Astrocyte of the cerebellum (primary cell): ENCODE data around the gene OPCML.

Experiments used
- DNase-seq: peaks from one replicate; pipeline ENCODE4 v3.0.0-alpha.2; 2011; ENCODE audit warnings: low read depth
- H3K4me3 ChIP-seq: 2 replicates; pipeline ENCODE4 v1.5.1; 2011; ENCODE audit warnings: mild to moderate bottlenecking, low read depth, low read length, moderate library complexity
- in situ Hi-C: cut with HindIII; loops from 2 replicates; pipeline ENCODE4 v1.10.0; 2017; ENCODE audit warnings: low sequenced_read_pairs
- TF ChIP-seq, protein P1 (sequence below): IDR thresholded peaks from 2 replicates; pipeline ENCODE4 v1.5.1; 2012; ENCODE audit warnings: low read length, low read depth, moderate library complexity, mild to moderate bottlenecking; ENCODE audit errors: missing control alignments

The OPCML gene

GRCh38 chr11:132459736-132460135, 1072.6 kb downstream of the OPCML start:
- TF ChIP-seq, protein P1, sequence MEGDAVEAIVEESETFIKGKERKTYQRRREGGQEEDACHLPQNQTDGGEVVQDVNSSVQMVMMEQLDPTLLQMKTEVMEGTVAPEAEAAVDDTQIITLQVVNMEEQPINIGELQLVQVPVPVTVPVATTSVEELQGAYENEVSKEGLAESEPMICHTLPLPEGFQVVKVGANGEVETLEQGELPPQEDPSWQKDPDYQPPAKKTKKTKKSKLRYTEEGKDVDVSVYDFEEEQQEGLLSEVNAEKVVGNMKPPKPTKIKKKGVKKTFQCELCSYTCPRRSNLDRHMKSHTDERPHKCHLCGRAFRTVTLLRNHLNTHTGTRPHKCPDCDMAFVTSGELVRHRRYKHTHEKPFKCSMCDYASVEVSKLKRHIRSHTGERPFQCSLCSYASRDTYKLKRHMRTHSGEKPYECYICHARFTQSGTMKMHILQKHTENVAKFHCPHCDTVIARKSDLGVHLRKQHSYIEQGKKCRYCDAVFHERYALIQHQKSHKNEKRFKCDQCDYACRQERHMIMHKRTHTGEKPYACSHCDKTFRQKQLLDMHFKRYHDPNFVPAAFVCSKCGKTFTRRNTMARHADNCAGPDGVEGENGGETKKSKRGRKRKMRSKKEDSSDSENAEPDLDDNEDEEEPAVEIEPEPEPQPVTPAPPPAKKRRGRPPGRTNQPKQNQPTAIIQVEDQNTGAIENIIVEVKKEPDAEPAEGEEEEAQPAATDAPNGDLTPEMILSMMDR, result no peak
- no peak overlapping the region for H3K4me3 ChIP-seq
- no peak for DNase-seq
- in situ Hi-C loops, result no loop called here

- no peak for DNase-seq
- TF ChIP-seq, protein P1, result no peak
- no peak overlapping the region for H3K4me3 ChIP-seq
- in situ Hi-C loops, result no loop called here
Measured at GRCh38 chr11:132457445-132457844, 1074.9 kb downstream of the OPCML start.

DNA sequence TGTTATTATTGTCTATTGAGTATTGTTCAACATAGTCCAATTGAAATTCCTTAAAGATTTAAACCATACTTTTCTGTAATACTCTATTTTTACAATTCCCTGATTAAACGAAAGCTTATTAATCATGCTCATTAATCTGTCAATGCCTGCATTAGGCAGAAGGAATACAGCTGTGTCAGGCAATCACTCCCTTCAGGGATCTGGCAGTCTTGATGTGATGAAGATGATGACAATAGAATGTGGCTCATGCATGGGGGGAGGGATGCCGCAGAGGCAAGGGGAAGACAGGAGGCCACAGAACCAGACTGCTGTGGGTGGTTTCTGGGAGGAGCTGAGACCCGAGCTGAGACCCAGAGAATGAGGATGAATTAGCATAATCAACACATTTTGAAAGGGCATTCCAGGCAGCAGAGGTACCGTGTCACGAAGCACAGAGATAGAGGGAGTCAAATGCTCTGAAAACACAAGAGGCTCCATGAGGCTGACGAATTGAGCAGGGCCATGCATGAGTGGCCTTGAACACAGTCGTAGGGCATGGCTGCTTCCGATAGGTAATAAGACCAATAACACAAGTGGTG, 1075.5 kb downstream of the OPCML start:
- TF ChIP-seq, protein P1, result no peak
- no peak for DNase-seq
- in situ Hi-C loops, result no loop called here
- no peak overlapping the region for H3K4me3 ChIP-seq

DNA sequence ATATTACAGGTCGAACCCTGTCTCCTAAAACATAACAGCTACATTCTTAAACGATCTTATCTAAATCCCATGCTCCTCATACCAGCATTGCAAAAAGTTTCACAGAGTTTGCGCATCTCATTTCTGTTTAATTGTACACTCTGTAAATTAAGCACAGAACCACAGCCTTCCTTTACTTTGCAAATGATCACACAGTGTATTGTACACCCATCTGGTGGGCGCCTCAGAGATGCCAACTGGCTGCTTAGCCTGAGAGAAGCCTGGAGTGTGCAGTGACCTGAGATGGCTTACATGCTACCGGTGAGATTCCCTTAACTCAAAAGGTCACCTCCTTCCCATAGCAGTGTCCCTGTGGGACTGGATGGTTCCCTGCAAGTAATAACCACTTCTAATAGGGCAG, 1077.3 kb downstream of the OPCML start:
- in situ Hi-C loops, result no loop called here
- TF ChIP-seq, protein P1, result no peak
- DNase-seq, result no peak
- H3K4me3 ChIP-seq, result no peak overlapping the region

- TF ChIP-seq, protein P1, result no peak
- DNase-seq, result no peak
- in situ Hi-C loops, result no loop called here
- no peak overlapping the region for H3K4me3 ChIP-seq
Measured at GRCh38 chr11:132453406-132453805, 1078.9 kb downstream of the OPCML start.

- no peak for DNase-seq
- TF ChIP-seq, protein P1, result no peak
- in situ Hi-C loops, result no loop called here
- H3K4me3 ChIP-seq, result no peak overlapping the region
Measured at GRCh38 chr11:132452616-132453015, 1079.7 kb downstream of the OPCML start.
